Measurements from ENCODE around the gene SPATA19.

DNA sequence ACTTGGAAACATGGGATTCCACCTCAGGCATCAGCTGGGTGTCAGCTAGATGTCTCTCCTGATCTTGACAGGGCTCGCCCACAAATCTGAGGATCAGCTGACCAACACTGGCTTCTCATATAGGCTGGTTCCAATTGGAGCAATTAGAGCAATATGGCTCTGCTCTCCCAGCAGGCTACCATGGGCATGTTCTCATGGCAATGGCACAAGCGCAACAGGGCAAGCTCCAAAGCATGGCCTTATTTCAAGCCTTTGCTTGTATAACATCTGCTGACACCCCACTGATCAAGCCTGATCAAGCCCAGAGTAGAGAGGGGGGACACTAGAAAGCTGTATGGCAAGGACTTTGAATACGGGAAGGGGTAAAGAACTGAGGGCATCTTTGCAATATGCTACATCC is 40.7 kb upstream of the SPATA19 start:
- TF ChIP-seq, protein P1, sequence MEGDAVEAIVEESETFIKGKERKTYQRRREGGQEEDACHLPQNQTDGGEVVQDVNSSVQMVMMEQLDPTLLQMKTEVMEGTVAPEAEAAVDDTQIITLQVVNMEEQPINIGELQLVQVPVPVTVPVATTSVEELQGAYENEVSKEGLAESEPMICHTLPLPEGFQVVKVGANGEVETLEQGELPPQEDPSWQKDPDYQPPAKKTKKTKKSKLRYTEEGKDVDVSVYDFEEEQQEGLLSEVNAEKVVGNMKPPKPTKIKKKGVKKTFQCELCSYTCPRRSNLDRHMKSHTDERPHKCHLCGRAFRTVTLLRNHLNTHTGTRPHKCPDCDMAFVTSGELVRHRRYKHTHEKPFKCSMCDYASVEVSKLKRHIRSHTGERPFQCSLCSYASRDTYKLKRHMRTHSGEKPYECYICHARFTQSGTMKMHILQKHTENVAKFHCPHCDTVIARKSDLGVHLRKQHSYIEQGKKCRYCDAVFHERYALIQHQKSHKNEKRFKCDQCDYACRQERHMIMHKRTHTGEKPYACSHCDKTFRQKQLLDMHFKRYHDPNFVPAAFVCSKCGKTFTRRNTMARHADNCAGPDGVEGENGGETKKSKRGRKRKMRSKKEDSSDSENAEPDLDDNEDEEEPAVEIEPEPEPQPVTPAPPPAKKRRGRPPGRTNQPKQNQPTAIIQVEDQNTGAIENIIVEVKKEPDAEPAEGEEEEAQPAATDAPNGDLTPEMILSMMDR (IDR thresholded peaks at IDR 0.05), result no peak
- no peak for TF ChIP-seq POLR2A (IDR thresholded peaks at IDR 0.05; ENCODE audit: low read length)
- no peak for TF ChIP-seq MAFK (IDR thresholded peaks at IDR 0.05; ENCODE audit: partially characterized antibody)
- TF ChIP-seq HDAC2 (IDR thresholded peaks at IDR 0.05), result no peak
- no peak for TF ChIP-seq SMC3 (IDR thresholded peaks at IDR 0.05)
- TF ChIP-seq, protein P2, sequence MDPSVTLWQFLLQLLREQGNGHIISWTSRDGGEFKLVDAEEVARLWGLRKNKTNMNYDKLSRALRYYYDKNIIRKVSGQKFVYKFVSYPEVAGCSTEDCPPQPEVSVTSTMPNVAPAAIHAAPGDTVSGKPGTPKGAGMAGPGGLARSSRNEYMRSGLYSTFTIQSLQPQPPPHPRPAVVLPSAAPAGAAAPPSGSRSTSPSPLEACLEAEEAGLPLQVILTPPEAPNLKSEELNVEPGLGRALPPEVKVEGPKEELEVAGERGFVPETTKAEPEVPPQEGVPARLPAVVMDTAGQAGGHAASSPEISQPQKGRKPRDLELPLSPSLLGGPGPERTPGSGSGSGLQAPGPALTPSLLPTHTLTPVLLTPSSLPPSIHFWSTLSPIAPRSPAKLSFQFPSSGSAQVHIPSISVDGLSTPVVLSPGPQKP (IDR thresholded peaks at IDR 0.05; ENCODE audit: low read depth, low read length), result no peak
- TF ChIP-seq, protein P3, sequence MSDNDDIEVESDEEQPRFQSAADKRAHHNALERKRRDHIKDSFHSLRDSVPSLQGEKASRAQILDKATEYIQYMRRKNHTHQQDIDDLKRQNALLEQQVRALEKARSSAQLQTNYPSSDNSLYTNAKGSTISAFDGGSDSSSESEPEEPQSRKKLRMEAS (IDR thresholded peaks at IDR 0.05), result no peak
- TF ChIP-seq MAZ (IDR thresholded peaks at IDR 0.05; ENCODE audit: borderline replicate concordance, low read depth, low read length), result no peak
- TF ChIP-seq, protein P4, sequence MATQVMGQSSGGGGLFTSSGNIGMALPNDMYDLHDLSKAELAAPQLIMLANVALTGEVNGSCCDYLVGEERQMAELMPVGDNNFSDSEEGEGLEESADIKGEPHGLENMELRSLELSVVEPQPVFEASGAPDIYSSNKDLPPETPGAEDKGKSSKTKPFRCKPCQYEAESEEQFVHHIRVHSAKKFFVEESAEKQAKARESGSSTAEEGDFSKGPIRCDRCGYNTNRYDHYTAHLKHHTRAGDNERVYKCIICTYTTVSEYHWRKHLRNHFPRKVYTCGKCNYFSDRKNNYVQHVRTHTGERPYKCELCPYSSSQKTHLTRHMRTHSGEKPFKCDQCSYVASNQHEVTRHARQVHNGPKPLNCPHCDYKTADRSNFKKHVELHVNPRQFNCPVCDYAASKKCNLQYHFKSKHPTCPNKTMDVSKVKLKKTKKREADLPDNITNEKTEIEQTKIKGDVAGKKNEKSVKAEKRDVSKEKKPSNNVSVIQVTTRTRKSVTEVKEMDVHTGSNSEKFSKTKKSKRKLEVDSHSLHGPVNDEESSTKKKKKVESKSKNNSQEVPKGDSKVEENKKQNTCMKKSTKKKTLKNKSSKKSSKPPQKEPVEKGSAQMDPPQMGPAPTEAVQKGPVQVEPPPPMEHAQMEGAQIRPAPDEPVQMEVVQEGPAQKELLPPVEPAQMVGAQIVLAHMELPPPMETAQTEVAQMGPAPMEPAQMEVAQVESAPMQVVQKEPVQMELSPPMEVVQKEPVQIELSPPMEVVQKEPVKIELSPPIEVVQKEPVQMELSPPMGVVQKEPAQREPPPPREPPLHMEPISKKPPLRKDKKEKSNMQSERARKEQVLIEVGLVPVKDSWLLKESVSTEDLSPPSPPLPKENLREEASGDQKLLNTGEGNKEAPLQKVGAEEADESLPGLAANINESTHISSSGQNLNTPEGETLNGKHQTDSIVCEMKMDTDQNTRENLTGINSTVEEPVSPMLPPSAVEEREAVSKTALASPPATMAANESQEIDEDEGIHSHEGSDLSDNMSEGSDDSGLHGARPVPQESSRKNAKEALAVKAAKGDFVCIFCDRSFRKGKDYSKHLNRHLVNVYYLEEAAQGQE (IDR thresholded peaks at IDR 0.05), result no peak
- no peak for TF ChIP-seq ZSCAN20 (CRISPR knock-in tag; IDR thresholded peaks at IDR 0.05)
- TF ChIP-seq BHLHE40 (IDR thresholded peaks at IDR 0.05; ENCODE audit: low read depth, low read length), result no peak
- TF ChIP-seq, protein P5, sequence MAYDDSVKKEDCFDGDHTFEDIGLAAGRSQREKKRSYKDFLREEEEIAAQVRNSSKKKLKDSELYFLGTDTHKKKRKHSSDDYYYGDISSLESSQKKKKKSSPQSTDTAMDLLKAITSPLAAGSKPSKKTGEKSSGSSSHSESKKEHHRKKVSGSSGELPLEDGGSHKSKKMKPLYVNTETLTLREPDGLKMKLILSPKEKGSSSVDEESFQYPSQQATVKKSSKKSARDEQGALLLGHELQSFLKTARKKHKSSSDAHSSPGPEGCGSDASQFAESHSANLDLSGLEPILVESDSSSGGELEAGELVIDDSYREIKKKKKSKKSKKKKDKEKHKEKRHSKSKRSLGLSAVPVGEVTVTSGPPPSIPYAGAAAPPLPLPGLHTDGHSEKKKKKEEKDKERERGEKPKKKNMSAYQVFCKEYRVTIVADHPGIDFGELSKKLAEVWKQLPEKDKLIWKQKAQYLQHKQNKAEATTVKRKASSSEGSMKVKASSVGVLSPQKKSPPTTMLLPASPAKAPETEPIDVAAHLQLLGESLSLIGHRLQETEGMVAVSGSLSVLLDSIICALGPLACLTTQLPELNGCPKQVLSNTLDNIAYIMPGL (CRISPR knock-in tag; IDR thresholded peaks at IDR 0.05; ENCODE audit: borderline replicate concordance), result no peak

Data from A549 (cell line).